Gastroesophageal sphincter (tissue), 3 donors: ENCODE results near the gene MED9.
"Not testable (repeated sequence)": the region's sequence is repeated elsewhere in the genome, so short reads cannot be mapped to it uniquely, and the experiment has no call there.

Experiments
- POLR2A ChIP-seq, 2 donors: fragments of 450-650 bp; IDR thresholded peaks; one replicate each; pipeline ENCODE4 v1.6.1; 2017; ENCODE audit warnings: antibody characterized with exemption in 2 of 2, mild to moderate bottlenecking in 2 of 2, moderate library complexity in 1 of 2
- POLR2AphosphoS5 ChIP-seq: sonication (generic); formaldehyde crosslinking; IDR thresholded peaks from one replicate; pipeline ENCODE4 v1.6.1; 2017; ENCODE audit warnings: antibody characterized with exemption
- TF ChIP-seq, protein P1 (sequence below), 4 experiments: fragments of 200-600 bp in 2 of 4; fragments of 450-650 bp in 2 of 4; sonication (generic) in 1 of 4; IDR thresholded peaks; one replicate each; pipeline ENCODE4 v1.5.1; 2017 to 2019; ENCODE audit warnings: antibody characterized with exemption in 4 of 4, mild to moderate bottlenecking in 2 of 4, moderate library complexity in 2 of 4

DNA sequence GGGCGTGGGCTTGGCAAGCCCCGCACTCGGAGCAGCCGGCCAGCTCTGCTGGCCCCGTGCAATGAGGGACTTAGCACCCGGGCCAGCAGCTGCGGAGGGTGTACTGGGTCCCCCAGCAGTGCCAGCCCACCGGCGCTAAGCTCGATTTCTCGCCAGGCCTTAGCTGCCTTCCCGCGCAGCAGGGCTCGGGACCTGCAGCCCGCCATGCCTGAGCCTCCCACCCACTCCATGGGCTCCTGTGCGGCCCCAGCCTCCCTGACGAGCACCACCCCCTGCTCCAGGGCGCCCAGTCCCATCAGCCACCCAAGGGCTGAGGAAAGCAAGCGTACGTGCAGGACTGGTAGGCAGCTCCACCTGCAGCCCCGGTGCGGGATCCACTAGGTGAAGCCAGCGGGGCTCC is 9.6 kb downstream of the MED9 start:
- TF ChIP-seq POLR2A (IDR thresholded peaks at IDR 0.05); POLR2AphosphoS5: not testable (repeated sequence)
- TF ChIP-seq, protein P1, sequence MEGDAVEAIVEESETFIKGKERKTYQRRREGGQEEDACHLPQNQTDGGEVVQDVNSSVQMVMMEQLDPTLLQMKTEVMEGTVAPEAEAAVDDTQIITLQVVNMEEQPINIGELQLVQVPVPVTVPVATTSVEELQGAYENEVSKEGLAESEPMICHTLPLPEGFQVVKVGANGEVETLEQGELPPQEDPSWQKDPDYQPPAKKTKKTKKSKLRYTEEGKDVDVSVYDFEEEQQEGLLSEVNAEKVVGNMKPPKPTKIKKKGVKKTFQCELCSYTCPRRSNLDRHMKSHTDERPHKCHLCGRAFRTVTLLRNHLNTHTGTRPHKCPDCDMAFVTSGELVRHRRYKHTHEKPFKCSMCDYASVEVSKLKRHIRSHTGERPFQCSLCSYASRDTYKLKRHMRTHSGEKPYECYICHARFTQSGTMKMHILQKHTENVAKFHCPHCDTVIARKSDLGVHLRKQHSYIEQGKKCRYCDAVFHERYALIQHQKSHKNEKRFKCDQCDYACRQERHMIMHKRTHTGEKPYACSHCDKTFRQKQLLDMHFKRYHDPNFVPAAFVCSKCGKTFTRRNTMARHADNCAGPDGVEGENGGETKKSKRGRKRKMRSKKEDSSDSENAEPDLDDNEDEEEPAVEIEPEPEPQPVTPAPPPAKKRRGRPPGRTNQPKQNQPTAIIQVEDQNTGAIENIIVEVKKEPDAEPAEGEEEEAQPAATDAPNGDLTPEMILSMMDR (IDR thresholded peaks at IDR 0.05) = not testable (repeated sequence)
